Measurements from ENCODE around the gene KIAA0930.

The KIAA0930 gene

DNA sequence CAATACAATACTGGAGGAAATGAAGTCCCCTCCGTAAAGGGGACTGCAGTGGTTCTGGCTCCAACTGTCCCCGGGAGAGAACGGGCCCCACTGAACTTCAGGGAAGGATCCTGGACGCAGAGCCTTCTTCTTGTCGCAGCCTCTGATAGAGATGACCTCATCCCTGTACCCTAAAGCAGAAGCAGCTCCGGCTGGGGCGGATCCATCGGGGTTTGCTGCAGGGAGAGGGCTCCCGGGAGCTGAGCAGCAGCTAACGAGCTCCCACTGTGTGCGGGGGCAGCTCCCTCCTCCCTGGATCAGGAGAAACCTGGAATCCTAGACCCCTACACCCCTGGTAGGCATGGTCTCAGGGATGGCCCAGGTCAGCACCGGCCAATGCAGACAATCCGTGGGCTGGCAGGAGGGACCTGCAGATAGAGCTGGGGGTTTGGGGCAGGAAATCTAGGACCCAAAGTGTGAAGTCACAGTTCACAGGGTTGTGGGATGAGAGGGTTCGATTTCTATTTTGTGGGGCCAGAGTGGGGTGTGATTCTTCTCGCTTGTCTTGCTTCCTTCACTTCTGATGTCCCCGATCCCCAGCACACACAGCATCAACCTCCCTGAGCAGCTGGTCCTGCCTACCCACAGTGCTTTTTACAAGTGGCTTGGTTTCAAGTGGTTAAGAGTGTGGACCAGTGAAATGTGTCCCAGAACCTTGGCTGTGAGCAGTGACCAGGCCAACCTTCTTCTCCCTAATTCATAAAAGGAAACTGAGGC, 12.9 kb downstream of the KIAA0930 start:
- no peak overlapping the region for H3K27ac ChIP-seq (ENCODE audit: low read depth, low read length, poor library complexity, severe bottlenecking)

DNA sequence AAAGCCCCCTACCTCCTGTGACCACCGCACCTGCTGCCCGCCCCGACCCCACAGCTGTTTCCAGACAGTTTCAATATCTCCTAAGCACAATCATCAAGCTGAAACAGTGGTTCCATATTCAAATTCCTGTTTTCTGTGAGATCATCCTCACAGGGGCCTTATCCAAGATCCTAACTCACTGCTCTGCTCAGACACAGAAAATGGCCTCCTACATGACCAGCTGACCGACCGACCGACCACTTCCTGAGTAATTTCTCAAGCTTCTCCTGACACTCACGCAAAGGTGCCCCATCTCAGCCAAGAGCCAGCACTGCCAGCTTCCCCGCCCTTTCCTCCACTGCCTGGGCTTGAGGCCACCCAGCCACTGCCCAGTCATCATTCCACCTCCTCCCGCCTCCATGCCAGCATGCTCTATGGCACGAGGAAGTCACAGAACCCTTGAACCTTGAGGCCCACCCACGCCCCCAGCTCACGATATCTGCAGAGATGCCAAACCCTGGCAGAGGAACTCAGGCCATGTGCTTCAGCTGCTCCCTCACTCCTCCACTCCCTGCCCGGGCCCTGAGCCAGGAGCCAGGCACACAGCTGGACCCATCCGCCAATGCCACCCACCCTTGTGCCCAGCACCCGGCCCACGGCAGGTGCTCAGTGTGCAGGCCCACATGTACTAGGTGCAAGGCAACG, 14.0 kb downstream of the KIAA0930 start:
- H3K36me3 ChIP-seq (ENCODE audit: insufficient read depth, low read length) = no peaks in the 10 kb centered on the region
- H3K79me2 ChIP-seq (ENCODE audit: insufficient read depth, low read length) = no peaks in the 10 kb centered on the region
- H2AFZ ChIP-seq (ENCODE audit: low read length) = no peak overlapping the region
- H3K4me2 ChIP-seq (ENCODE audit: low read length) = no peak overlapping the region
- H3F3A ChIP-seq (ENCODE audit: insufficient read depth, low read length) = no peaks in the 10 kb centered on the region
- H3K4me3 ChIP-seq (ENCODE audit: low read depth, low read length, poor library complexity, severe bottlenecking) = no peak overlapping the region
- H3K4me1 ChIP-seq (ENCODE audit: insufficient read depth, low read length, severe bottlenecking) = no peaks in the 10 kb centered on the region
- H3K27me3 ChIP-seq (ENCODE audit: insufficient read depth, low read length) = no peaks in the 10 kb centered on the region
- no peak for TF ChIP-seq EZH2 (IDR thresholded peaks at IDR 0.05; ENCODE audit: borderline replicate concordance, low read length)
- no peak overlapping the region for H3K9ac ChIP-seq (ENCODE audit: low read length)
- H3K9me2 ChIP-seq (ENCODE audit: low read depth, low read length) = no peaks in the 10 kb centered on the region
- no peaks in the 10 kb centered on the region for H3K9me3 ChIP-seq (ENCODE audit: low read length)
- H3K27ac ChIP-seq (ENCODE audit: low read depth, low read length, poor library complexity, severe bottlenecking) = no peak overlapping the region
- no peaks in the 10 kb centered on the region for H4K20me1 ChIP-seq (ENCODE audit: insufficient read depth, low read length)

More for the DNA sequence above, 12.9 kb downstream of the KIAA0930 start:
- Histone ChIP-seq H3K4me2 (ENCODE audit: low read length) (no peak overlapping the region), H3K9ac (ENCODE audit: low read length) (no peak overlapping the region), H3K9me3 (ENCODE audit: low read length) (no peaks in the 10 kb centered on the region), H3K4me1 (ENCODE audit: insufficient read depth, low read length, severe bottlenecking) (no peaks in the 10 kb centered on the region), H2AFZ (ENCODE audit: low read length) (no peak overlapping the region), H3F3A (ENCODE audit: insufficient read depth, low read length) (no peaks in the 10 kb centered on the region), H3K79me2 (ENCODE audit: insufficient read depth, low read length) (no peaks in the 10 kb centered on the region), H3K4me3 (ENCODE audit: low read depth, low read length, poor library complexity, severe bottlenecking) (no peak overlapping the region), H3K27me3 (ENCODE audit: insufficient read depth, low read length) (no peaks in the 10 kb centered on the region), H3K36me3 (ENCODE audit: insufficient read depth, low read length) (no peaks in the 10 kb centered on the region), H3K9me2 (ENCODE audit: low read depth, low read length) (no peaks in the 10 kb centered on the region), H4K20me1 (ENCODE audit: insufficient read depth, low read length) (no peaks in the 10 kb centered on the region)
- TF ChIP-seq, protein P1, sequence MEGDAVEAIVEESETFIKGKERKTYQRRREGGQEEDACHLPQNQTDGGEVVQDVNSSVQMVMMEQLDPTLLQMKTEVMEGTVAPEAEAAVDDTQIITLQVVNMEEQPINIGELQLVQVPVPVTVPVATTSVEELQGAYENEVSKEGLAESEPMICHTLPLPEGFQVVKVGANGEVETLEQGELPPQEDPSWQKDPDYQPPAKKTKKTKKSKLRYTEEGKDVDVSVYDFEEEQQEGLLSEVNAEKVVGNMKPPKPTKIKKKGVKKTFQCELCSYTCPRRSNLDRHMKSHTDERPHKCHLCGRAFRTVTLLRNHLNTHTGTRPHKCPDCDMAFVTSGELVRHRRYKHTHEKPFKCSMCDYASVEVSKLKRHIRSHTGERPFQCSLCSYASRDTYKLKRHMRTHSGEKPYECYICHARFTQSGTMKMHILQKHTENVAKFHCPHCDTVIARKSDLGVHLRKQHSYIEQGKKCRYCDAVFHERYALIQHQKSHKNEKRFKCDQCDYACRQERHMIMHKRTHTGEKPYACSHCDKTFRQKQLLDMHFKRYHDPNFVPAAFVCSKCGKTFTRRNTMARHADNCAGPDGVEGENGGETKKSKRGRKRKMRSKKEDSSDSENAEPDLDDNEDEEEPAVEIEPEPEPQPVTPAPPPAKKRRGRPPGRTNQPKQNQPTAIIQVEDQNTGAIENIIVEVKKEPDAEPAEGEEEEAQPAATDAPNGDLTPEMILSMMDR (IDR thresholded peaks at IDR 0.05; ENCODE audit: low read length) = no peak
- TF ChIP-seq EZH2 (IDR thresholded peaks at IDR 0.05; ENCODE audit: borderline replicate concordance, low read length) = no peak

DNA sequence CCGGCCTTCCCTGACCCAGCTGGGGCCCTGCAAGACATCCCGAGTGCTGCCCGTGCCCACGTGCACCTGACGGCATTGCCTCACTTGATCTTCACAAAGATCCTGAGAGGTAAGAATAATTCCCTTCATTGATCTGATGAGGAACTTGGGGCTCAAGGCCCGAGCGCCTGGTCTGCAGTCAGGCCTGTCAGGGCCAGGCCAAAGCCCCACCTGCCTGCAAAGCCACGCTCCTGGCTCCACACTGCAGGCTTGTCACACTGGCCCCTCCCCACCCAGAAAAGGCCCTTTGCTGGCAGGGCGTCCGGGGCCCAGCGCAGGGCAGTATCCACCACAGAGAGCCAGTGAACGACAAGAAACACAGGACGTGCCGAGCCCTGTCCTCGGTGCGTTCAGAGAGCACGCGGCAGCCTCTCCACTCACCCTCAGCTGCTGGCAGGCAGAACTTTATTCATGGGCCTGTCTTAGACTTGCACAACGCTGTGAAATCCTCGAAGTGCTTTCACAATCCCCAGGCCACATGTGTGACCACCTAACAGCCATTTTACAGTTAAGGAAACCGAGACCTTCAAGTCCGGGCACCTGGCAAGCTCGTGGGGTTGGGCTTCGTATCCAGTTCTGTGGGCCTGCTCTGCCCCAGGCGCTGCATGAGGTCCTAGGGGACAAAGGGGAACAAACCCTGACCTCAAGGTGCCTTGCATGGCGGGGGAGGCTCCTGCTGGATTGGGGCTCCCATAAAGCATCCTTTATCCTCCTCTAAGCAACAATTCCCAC, 14.8 kb downstream of the KIAA0930 start:
- Histone ChIP-seq H3K9ac (ENCODE audit: low read length) (no peak overlapping the region), H3K4me1 (ENCODE audit: insufficient read depth, low read length, severe bottlenecking) (no peaks in the 10 kb centered on the region), H3K4me2 (ENCODE audit: low read length) (no peak overlapping the region), H3K36me3 (ENCODE audit: insufficient read depth, low read length) (no peaks in the 10 kb centered on the region), H4K20me1 (ENCODE audit: insufficient read depth, low read length) (no peaks in the 10 kb centered on the region), H3K27ac (ENCODE audit: low read depth, low read length, poor library complexity, severe bottlenecking) (no peak overlapping the region), H3K79me2 (ENCODE audit: insufficient read depth, low read length) (no peaks in the 10 kb centered on the region), H3K4me3 (ENCODE audit: low read depth, low read length, poor library complexity, severe bottlenecking) (no peak overlapping the region), H3K27me3 (ENCODE audit: insufficient read depth, low read length) (no peaks in the 10 kb centered on the region), H3K9me3 (ENCODE audit: low read length) (no peaks in the 10 kb centered on the region), H3K9me2 (ENCODE audit: low read depth, low read length) (no peaks in the 10 kb centered on the region), H2AFZ (ENCODE audit: low read length) (no peak overlapping the region), H3F3A (ENCODE audit: insufficient read depth, low read length) (no peaks in the 10 kb centered on the region)
- no peak for TF ChIP-seq EZH2 (IDR thresholded peaks at IDR 0.05; ENCODE audit: borderline replicate concordance, low read length)
- TF ChIP-seq, protein P1 (IDR thresholded peaks at IDR 0.05; ENCODE audit: low read length) = no peak
